ENCODE results near the gene ZNF335.
"Not testable (repeated sequence)": the region's sequence is repeated elsewhere in the genome, so short reads cannot be mapped to it uniquely, and the experiment has no call there.

The ZNF335 gene

DNA sequence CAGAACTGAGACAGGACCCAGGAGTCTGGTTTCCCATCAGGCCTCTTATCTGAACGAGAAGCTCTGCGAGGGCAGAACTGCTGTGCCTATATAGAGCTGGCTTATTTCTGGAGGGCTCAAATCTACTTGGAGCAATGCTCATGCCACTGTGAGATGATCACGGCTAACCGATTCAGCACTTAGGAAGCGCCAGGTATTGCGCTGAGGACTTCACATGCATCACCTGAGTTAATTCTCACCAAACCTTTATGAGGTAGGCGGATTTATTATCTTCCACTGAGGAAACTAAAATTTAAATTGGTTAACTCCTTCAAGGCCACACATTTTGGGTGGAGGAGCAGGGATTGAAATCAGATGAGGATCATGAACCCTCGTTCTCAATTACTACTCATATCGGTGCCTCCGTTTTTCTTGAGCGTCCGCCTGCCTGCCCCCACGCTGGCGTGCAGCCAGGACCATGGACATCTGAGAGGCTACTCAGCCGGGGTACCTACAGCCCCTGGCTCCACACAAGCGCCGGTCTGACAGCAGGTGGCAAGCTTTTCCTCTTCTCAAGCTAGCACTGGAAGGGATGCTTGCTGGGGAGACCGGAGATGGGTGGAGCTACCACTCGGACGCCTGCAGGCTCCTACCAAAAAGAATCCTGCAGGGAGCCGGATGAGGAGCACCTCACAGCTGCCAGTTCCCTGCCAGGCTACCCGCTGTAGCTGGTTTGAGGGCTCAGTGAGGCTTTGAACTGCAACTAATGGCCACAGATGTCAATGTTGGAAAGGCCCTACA is 38.5 kb downstream of the ZNF335 start:
- peak overlapping the region; percentile 97 for H3K27ac ChIP-seq
- ChIA-PET CTCF (interaction anchor here (0.5 to 3.0 kb wide), 9 partner anchors 11 to 134 kb away, joined by 3 to 21 read pairs (median 5); no protein-coding TSS in a partner anchor), POLR2A (ENCODE audit: low non-redundant PET) (interaction anchor here (0.5 to 3.6 kb wide), 11 partner anchors 11 to 132 kb away, joined by 3 to 35 read pairs (median 4); partner anchors contain the start of gene ZNF335)
- peak; percentile 80 for TF ChIP-seq CTCF (conservative IDR thresholded peaks at IDR 0.05; ENCODE audit: low read depth)
- peak; percentile 94 for DNase-seq (ENCODE audit: low spot score)

DNA sequence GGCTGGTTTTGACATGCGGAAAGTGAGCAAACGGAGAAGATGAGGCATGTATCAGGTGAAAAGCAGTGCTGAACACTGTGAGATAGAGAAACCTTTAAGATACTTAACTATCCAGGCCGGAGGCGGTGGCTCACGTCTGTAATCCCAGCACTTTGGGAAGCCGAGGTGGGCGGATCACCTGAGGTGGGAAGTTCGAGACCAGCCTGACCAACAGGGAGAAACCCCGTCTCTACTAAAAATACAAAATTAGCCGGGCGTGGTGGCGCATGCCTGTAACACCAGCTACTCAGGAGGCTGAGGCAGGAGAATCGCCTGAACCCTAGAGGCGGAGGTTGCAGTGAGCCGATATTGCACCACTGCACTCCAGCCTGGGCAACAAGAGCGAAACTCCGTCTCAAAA is 40.3 kb downstream of the ZNF335 start:
- CTCF ChIA-PET; H3K27ac ChIP-seq; POLR2A ChIA-PET (ENCODE audit: low non-redundant PET); DNase-seq (ENCODE audit: low spot score): not testable (repeated sequence)

DNA sequence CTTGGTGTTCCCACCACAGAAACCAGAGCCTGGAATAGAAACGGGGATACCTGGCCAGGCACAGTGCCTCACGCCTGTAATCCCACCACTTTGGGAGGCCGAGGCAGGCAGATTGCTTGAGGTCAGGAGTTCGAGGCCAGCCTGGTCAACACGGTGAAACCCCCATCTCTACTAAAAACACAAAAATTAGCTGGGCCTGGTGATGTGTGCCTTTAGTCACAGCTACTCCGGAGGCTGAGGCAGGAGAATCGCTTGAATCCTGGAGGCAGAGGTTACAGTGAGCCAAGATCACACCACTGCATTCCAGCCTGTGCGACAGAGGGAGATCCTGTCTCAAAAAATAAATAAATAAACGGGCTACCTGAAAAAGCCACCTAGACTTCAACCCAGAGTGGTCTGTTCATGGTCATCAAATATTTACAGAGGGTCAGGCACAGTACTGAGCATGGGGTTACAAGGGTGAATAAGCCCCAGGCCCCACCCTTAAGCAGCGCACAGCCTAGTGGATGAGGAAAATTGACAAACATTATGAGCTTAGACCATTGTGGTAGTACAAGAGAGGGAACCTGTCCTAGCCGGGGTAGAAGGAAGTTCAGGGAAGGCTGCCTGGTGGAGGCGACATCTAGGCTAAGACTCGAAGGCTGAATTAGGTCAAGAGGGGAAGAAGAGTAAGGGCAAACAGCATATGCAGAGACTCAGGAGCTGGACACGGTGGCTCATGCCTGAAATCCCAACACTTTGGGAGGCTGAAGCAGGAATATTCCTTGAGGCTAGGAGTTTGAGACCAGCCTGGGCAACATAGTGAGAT is 44.7 kb downstream of the ZNF335 start:
- POLR2A ChIA-PET (ENCODE audit: low non-redundant PET), result interaction anchor here (0.6 kb wide), 1 partner anchor 915 kb away, joined by 6 read pairs; no protein-coding TSS in a partner anchor
- no peak for DNase-seq (ENCODE audit: low spot score)
- no peak for TF ChIP-seq CTCF (conservative IDR thresholded peaks at IDR 0.05; ENCODE audit: low read depth)
- CTCF ChIA-PET, result interaction anchor here (1.6 kb wide), 1 partner anchor 60 kb away, joined by 3 read pairs; no protein-coding TSS in a partner anchor
- H3K27ac ChIP-seq, result no peak overlapping the region

GRCh38 chr20:45926731-45927070 is 45.3 kb downstream of the ZNF335 start:
- no peak overlapping the region for H3K27ac ChIP-seq
- TF ChIP-seq CTCF (conservative IDR thresholded peaks at IDR 0.05; ENCODE audit: low read depth), result no peak
- DNase-seq (ENCODE audit: low spot score), result no peak
- POLR2A ChIA-PET (ENCODE audit: low non-redundant PET), result interaction anchor here (0.6 kb wide), 1 partner anchor 9 kb away, joined by 13 read pairs; no protein-coding TSS in a partner anchor
- CTCF ChIA-PET, result no interaction called here

DNA sequence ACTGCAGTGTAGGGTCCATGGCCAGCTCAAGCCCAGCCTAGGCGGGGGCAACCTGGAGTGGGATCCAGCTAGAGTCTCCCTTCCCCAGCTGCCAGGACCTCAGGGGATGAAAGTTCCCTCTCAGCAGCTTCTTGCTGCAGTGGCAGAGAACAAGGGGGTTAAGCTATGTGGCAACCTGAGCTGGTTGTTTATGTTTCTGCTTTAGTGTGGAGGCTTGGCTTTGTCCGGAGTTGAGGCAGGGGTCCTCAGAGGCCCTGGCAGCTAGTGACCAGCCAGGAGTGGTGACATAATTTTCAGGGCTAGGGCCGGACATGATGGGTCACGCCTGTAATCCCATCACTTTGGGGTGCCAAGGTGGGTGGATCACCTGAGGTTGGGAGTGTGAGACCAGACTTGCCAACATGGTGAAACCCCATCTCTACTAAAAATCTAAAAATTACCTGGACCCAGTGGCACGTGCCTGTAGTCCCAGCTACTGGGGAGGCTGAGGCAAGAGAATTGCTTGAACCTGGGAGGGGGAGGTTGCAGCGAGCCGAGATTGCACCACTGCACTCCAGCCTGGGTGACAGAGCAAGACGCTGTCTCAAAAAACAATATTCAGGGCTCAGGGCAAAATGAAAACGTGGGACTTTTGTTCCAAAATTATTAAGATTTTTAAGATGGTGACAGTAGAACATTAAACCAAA is 46.0 kb downstream of the ZNF335 start:
- ChIA-PET POLR2A (ENCODE audit: low non-redundant PET) (interaction anchor here (0.6 to 0.8 kb wide), 2 partner anchors 9 to 567 kb away, joined by 4 to 13 read pairs; no protein-coding TSS in a partner anchor), CTCF (interaction anchor here (0.6 kb wide), 1 partner anchor 61 kb away, joined by 4 read pairs; no protein-coding TSS in a partner anchor)
- DNase-seq (ENCODE audit: low spot score), result no peak
- no peak overlapping the region for H3K27ac ChIP-seq
- no peak for TF ChIP-seq CTCF (conservative IDR thresholded peaks at IDR 0.05; ENCODE audit: low read depth)

GRCh38 chr20:45924391-45925261 is 47.4 kb downstream of the ZNF335 start:
- ChIA-PET POLR2A (ENCODE audit: low non-redundant PET) (no interaction called here), CTCF (interaction anchor here (0.6 kb wide), 3 partner anchors 116 to 970 kb away, joined by 3 to 5 read pairs (median 5); no protein-coding TSS in a partner anchor)
- DNase-seq (ENCODE audit: low spot score), result no peak
- no peak for TF ChIP-seq CTCF (conservative IDR thresholded peaks at IDR 0.05; ENCODE audit: low read depth)
- no peak overlapping the region for H3K27ac ChIP-seq
